Brain microvascular endothelial cell (primary cell): ENCODE data around the gene PCDHGC4.

Experiments used
- DNase-seq: peaks from one replicate; pipeline ENCODE4 v3.0.0-alpha.2; 2020
- H3K27ac ChIP-seq: fragments of 250-450 bp; sonication (Bioruptor Pico); 2 replicates; pipeline ENCODE4 v1.5.1; 2020; ENCODE audit warnings: mild to moderate bottlenecking, moderate library complexity
- H3K27me3 ChIP-seq: fragments of 250-450 bp; sonication (Bioruptor Pico); replicated peaks from 2 replicates; pipeline ENCODE4 v1.5.1; 2020; ENCODE audit warnings: mild to moderate bottlenecking
- H3K36me3 ChIP-seq: fragments of 250-450 bp; sonication (Bioruptor Pico); replicated peaks from 2 replicates; pipeline ENCODE4 v1.5.1; 2020; ENCODE audit warnings: mild to moderate bottlenecking
- H3K4me3 ChIP-seq: 2 replicates; pipeline ENCODE4 v1.5.1; 2011; ENCODE audit warnings: low read depth, mild to moderate bottlenecking, control low read depth, low read length, moderate library complexity
- CTCF ChIP-seq: IDR thresholded peaks from 2 replicates; pipeline ENCODE4 v1.5.1; 2011; ENCODE audit warnings: low read depth, mild to moderate bottlenecking, moderate library complexity, low read length, control low read depth, inconsistent platforms; ENCODE audit errors: missing control alignments
- in situ Hi-C: cut with HindIII; loops from 2 replicates; pipeline ENCODE4 v1.10.0; 2017; ENCODE audit warnings: low sequenced_read_pairs, low pct_ligation_motif_present

Gene PCDHGC4

GRCh38 chr5:141495453-141495811 lies 10.6 kb downstream of the PCDHGC4 start:
- H3K27me3 ChIP-seq, result no peaks in the 10 kb centered on the region
- no peak for DNase-seq
- H3K4me3 ChIP-seq, result no peak overlapping the region
- no peak overlapping the region for H3K27ac ChIP-seq
- in situ Hi-C loops, result no loop called here
- TF ChIP-seq CTCF, result no peak
- H3K36me3 ChIP-seq, result peaks cover 6% of the 10 kb centered on the region

DNA sequence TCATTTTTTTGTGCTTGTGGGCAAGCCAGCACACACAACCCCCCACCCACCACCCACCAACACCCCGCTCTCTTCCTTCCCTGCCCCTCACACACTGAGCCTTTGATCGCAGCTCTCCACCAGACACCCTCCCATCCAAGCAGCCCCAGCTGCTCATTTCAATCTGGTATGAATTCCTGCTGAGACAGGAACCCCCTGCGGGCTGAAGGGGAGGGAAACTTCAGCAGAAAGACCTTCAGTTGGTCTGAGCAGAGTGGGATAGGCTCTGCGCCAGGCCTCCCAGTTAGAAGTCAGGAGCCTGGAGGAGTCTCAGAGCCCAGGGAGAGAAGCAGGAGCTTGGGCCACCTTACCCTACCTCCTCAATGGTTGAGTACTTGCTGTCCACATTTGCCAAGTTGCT lies 11.2 kb downstream of the PCDHGC4 start:
- Histone ChIP-seq H3K27ac (peak overlapping the region; percentile 18), H3K4me3 (no peak overlapping the region), H3K27me3 (no peaks in the 10 kb centered on the region), H3K36me3 (peaks cover 6% of the 10 kb centered on the region)
- in situ Hi-C loops, result no loop called here
- no peak for TF ChIP-seq CTCF
- peak; percentile 72 for DNase-seq

- DNase-seq, result no peak
- no peak for TF ChIP-seq CTCF
- H3K4me3 ChIP-seq, result no peak overlapping the region
- peaks cover 6% of the 10 kb centered on the region for H3K36me3 ChIP-seq
- H3K27me3 ChIP-seq, result no peaks in the 10 kb centered on the region
- H3K27ac ChIP-seq, result no peak overlapping the region
- in situ Hi-C loops, result loop anchor here (25.0 kb wide), 1 partner anchor 89 kb away; the partner anchor contains the start of genes PCDHGA10, PCDHGA11, PCDHGA9 and PCDHGB6
These were observed 16.9 kb downstream of the PCDHGC4 start for GRCh38 chr5:141501761-141502160.

GRCh38 chr5:141503681-141504080 lies 18.9 kb downstream of the PCDHGC4 start:
- Histone ChIP-seq H3K4me3 (no peak overlapping the region), H3K36me3 (no peaks in the 10 kb centered on the region), H3K27me3 (no peaks in the 10 kb centered on the region), H3K27ac (no peak overlapping the region)
- no peak for DNase-seq
- TF ChIP-seq CTCF, result no peak
- in situ Hi-C loops, result loop anchor here (25.0 kb wide), 1 partner anchor 91 kb away; the partner anchor contains the start of genes PCDHGA10, PCDHGA11, PCDHGA9 and PCDHGB6

DNA sequence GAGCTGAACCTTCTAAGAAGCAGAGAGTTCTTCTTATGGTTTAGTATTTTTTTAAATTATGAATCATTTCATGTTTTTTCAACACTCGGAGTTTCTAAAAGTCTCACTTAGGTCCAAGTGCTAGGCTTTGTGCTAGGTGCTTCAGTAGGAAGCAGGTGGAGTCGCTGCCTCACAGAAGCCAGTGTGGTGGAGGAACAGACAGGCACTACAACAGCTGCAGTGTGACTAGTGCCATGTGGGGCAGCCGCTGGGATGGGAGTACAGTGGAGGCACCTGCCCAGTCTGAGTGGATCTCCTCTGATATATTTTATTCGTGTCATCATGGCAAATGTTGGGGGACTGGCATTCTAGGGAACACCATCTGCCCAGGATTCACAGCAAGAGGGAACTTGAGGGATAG lies 19.4 kb downstream of the PCDHGC4 start:
- Histone ChIP-seq H3K27me3 (no peaks in the 10 kb centered on the region), H3K4me3 (no peak overlapping the region), H3K27ac (no peak overlapping the region), H3K36me3 (no peaks in the 10 kb centered on the region)
- in situ Hi-C loops, result loop anchor here (25.0 kb wide), 1 partner anchor 92 kb away; the partner anchor contains the start of genes PCDHGA10, PCDHGA11, PCDHGA9 and PCDHGB6
- no peak for DNase-seq
- TF ChIP-seq CTCF, result no peak

- no peak for TF ChIP-seq CTCF
- Histone ChIP-seq H3K27ac (no peak overlapping the region), H3K27me3 (no peaks in the 10 kb centered on the region), H3K36me3 (peaks cover 9% of the 10 kb centered on the region), H3K4me3 (no peak overlapping the region)
- in situ Hi-C loops, result loop anchor here (25.0 kb wide), 1 partner anchor 94 kb away; the partner anchor contains the start of genes PCDHGA10, PCDHGA11, PCDHGA9 and PCDHGB6
- DNase-seq, result no peak
These were observed 21.7 kb downstream of the PCDHGC4 start for GRCh38 chr5:141506381-141507155.
